Ishikawa (cell line): ENCODE data around the gene GLP2R.

Experiments
- CEBPB ChIP-seq: IDR thresholded peaks from 2 replicates; pipeline ENCODE4 v1.6.1; 2012
- CREB1 ChIP-seq: IDR thresholded peaks from 2 replicates; pipeline ENCODE4 v1.6.1; 2012; ENCODE audit warnings: low read depth
- EGR1 ChIP-seq: IDR thresholded peaks from 2 replicates; pipeline ENCODE4 v1.6.1; 2012
- EP300 ChIP-seq: IDR thresholded peaks from 2 replicates; pipeline ENCODE4 v1.6.1; 2012; ENCODE audit warnings: borderline replicate concordance
- FOXM1 ChIP-seq: IDR thresholded peaks from 2 replicates; pipeline ENCODE4 v1.6.1; 2012; ENCODE audit warnings: low read depth, borderline replicate concordance
- NFIC ChIP-seq: IDR thresholded peaks from 2 replicates; pipeline ENCODE4 v1.6.1; 2012
- TAF1 ChIP-seq: IDR thresholded peaks from 2 replicates; pipeline ENCODE4 v1.6.1; 2012; ENCODE audit warnings: low read depth, mild to moderate bottlenecking
- TCF12 ChIP-seq: IDR thresholded peaks from 2 replicates; pipeline ENCODE4 v1.6.1; 2012; ENCODE audit warnings: low read depth
- YY1 ChIP-seq: IDR thresholded peaks from 2 replicates; pipeline ENCODE4 v1.6.1; 2012; ENCODE audit warnings: low read depth
- TF ChIP-seq, protein P1 (sequence below): IDR thresholded peaks from 2 replicates; pipeline ENCODE4 v1.6.1; 2012; ENCODE audit warnings: low read depth, mild to moderate bottlenecking
- TF ChIP-seq, protein P2 (sequence below): IDR thresholded peaks from 2 replicates; pipeline ENCODE4 v1.6.1; 2012

DNA sequence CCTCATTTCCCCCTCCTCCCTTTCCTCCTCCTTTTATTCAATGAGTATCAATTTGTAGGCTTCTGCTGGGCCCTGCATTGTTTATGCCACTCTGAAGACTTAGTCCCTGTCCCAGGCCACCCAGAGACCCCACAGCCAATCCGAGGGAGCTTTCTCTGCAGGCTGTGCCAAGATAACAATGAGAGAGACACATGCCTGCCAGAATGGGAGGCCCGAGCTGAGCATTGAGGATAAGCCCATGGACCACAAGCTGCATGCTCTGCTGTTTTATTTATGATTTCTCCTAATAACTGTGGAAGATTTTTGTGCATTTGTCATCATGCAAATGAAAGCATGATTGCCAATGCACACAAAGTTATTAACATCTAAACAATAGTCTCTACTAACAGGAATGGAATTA is 76.4 kb downstream of the GLP2R start:
- TF ChIP-seq CEBPB (no peak), YY1 (no peak), FOXM1 (no peak), EP300 (no peak), CREB1 (no peak), TCF12 (no peak), NFIC (no peak), TAF1 (no peak), EGR1 (no peak)
- TF ChIP-seq, protein P1, sequence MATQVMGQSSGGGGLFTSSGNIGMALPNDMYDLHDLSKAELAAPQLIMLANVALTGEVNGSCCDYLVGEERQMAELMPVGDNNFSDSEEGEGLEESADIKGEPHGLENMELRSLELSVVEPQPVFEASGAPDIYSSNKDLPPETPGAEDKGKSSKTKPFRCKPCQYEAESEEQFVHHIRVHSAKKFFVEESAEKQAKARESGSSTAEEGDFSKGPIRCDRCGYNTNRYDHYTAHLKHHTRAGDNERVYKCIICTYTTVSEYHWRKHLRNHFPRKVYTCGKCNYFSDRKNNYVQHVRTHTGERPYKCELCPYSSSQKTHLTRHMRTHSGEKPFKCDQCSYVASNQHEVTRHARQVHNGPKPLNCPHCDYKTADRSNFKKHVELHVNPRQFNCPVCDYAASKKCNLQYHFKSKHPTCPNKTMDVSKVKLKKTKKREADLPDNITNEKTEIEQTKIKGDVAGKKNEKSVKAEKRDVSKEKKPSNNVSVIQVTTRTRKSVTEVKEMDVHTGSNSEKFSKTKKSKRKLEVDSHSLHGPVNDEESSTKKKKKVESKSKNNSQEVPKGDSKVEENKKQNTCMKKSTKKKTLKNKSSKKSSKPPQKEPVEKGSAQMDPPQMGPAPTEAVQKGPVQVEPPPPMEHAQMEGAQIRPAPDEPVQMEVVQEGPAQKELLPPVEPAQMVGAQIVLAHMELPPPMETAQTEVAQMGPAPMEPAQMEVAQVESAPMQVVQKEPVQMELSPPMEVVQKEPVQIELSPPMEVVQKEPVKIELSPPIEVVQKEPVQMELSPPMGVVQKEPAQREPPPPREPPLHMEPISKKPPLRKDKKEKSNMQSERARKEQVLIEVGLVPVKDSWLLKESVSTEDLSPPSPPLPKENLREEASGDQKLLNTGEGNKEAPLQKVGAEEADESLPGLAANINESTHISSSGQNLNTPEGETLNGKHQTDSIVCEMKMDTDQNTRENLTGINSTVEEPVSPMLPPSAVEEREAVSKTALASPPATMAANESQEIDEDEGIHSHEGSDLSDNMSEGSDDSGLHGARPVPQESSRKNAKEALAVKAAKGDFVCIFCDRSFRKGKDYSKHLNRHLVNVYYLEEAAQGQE, result no peak
- TF ChIP-seq, protein P2, sequence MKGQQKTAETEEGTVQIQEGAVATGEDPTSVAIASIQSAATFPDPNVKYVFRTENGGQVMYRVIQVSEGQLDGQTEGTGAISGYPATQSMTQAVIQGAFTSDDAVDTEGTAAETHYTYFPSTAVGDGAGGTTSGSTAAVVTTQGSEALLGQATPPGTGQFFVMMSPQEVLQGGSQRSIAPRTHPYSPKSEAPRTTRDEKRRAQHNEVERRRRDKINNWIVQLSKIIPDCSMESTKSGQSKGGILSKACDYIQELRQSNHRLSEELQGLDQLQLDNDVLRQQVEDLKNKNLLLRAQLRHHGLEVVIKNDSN, result no peak
